Tibial artery (tissue), 4 donors: ENCODE data around the gene UQCR10.

Source experiments
- DNase-seq, 2 donors: peaks; one replicate each; pipeline ENCODE4 v3.0.0-alpha.2; 2019
- H3K27ac ChIP-seq, 2 donors: fragments of 200-600 bp; sonication (generic) in 1 of 2; 1 replicate in 1 of 2; 2 replicates in 1 of 2; pipeline ENCODE4 v1.5.1; 2018 to 2019; ENCODE audit warnings: mild to moderate bottlenecking in 1 of 2
- H3K27me3 ChIP-seq, 2 donors: fragments of 200-600 bp; sonication (generic) in 1 of 2; one replicate each; pipeline versions ENCODE4 v1.5.1 to v1.6.0; 2016 to 2019
- H3K36me3 ChIP-seq, 3 donors: fragments of 200-600 bp; sonication (generic) in 2 of 3; one replicate each; pipeline ENCODE4 v1.5.1; 2016 to 2019; ENCODE audit warnings: mild to moderate bottlenecking in 2 of 3
- H3K4me1 ChIP-seq, 4 donors: fragments of 200-600 bp; sonication (generic) in 2 of 4; 1 replicate in 3 of 4; 2 replicates in 1 of 4; pipeline ENCODE4 v1.5.1; 2016 to 2019
- H3K4me3 ChIP-seq, 2 donors: fragments of 200-600 bp; sonication (generic) in 1 of 2; 1 replicate in 1 of 2; 2 replicates in 1 of 2; pipeline ENCODE4 v1.5.1; 2018 to 2019; ENCODE audit warnings: mild to moderate bottlenecking in 2 of 2
- H3K9me3 ChIP-seq, 3 donors: fragments of 200-600 bp; sonication (generic) in 1 of 3; one replicate each; pipeline ENCODE4 v1.5.1; 2016 to 2019
- intact Hi-C: fragments of 100-400 bp; cut with DNase I; formaldehyde crosslinking; loops from one replicate; pipeline ENCODE4 v1.15.0; 2023; ENCODE audit warnings: low total_unique reads
- TF ChIP-seq, protein P1 (sequence below), 2 experiments: fragments of 200-600 bp in 1 of 2; fragments of 450-650 bp in 1 of 2; IDR thresholded peaks; one replicate each; pipeline ENCODE4 v1.5.1; 2017 to 2019; ENCODE audit warnings: antibody characterized with exemption in 2 of 2, mild to moderate bottlenecking in 1 of 2, moderate library complexity in 1 of 2

Gene UQCR10

GRCh38 chr22:29737251-29738117 lies 29.7 kb upstream of the UQCR10 start:
- intact Hi-C loops: no loop called here
- no peak for DNase-seq
- H3K27ac ChIP-seq: no peak overlapping the region
- H3K27me3 ChIP-seq: no peaks in the 10 kb centered on the region
- H3K4me3 ChIP-seq: no peak overlapping the region
- no peaks in the 10 kb centered on the region for H3K4me1 ChIP-seq
- H3K36me3 ChIP-seq: peaks cover 5 to 91% (median 55%) of the 10 kb centered on the region in 3 donors
- H3K9me3 ChIP-seq: no peaks in the 10 kb centered on the region
- TF ChIP-seq, protein P1, sequence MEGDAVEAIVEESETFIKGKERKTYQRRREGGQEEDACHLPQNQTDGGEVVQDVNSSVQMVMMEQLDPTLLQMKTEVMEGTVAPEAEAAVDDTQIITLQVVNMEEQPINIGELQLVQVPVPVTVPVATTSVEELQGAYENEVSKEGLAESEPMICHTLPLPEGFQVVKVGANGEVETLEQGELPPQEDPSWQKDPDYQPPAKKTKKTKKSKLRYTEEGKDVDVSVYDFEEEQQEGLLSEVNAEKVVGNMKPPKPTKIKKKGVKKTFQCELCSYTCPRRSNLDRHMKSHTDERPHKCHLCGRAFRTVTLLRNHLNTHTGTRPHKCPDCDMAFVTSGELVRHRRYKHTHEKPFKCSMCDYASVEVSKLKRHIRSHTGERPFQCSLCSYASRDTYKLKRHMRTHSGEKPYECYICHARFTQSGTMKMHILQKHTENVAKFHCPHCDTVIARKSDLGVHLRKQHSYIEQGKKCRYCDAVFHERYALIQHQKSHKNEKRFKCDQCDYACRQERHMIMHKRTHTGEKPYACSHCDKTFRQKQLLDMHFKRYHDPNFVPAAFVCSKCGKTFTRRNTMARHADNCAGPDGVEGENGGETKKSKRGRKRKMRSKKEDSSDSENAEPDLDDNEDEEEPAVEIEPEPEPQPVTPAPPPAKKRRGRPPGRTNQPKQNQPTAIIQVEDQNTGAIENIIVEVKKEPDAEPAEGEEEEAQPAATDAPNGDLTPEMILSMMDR (IDR thresholded peaks at IDR 0.05): no peak

GRCh38 chr22:29738118-29738815 lies 28.9 kb upstream of the UQCR10 start:
- Histone ChIP-seq H3K9me3 (no peaks in the 10 kb centered on the region), H3K4me3 (no peak overlapping the region), H3K27ac (no peak overlapping the region), H3K4me1 (no peaks in the 10 kb centered on the region), H3K36me3 (peaks cover 8 to 92% (median 53%) of the 10 kb centered on the region in 3 donors), H3K27me3 (no peaks in the 10 kb centered on the region)
- intact Hi-C loops: no loop called here
- DNase-seq: no peak
- TF ChIP-seq, protein P1 (IDR thresholded peaks at IDR 0.05): no peak

DNA sequence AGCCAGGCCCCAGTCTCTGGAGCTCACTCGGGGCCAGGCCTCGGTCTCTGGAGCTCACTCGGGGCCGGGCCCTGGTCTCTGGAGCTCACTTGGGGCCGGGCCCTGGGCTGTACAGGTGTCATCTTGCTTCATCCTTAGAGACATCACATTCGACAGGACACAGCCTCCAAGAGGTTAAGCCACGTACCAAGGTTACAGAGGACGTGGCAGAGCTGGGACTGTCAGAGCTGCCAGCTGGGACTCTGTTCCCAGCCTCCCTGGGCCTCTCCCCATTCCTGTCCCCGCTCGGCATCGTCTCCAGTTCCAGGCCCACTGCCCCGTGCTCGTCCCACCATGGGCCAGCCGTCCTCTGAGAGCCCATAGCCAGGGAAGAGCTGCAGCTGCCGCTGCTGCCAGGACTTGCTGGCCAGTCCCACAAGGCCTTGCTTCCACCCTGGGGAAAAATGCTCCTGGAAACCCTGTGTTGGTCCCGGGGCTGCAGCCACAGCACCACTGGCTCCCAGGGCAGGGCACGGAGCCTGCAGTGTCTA lies 27.8 kb upstream of the UQCR10 start:
- peaks cover 8 to 93% (median 43%) of the 10 kb centered on the region in 3 donors for H3K36me3 ChIP-seq
- TF ChIP-seq, protein P1 (IDR thresholded peaks at IDR 0.05): no peak
- no peaks in the 10 kb centered on the region for H3K9me3 ChIP-seq
- H3K4me3 ChIP-seq: no peak overlapping the region
- no peak for DNase-seq
- intact Hi-C loops: no loop called here
- H3K27ac ChIP-seq: no peak overlapping the region
- no peaks in the 10 kb centered on the region for H3K27me3 ChIP-seq
- no peaks in the 10 kb centered on the region for H3K4me1 ChIP-seq

GRCh38 chr22:29740216-29740615 lies 27.0 kb upstream of the UQCR10 start:
- intact Hi-C loops: no loop called here
- no peaks in the 10 kb centered on the region for H3K4me1 ChIP-seq
- no peak overlapping the region for H3K4me3 ChIP-seq
- H3K27me3 ChIP-seq: no peaks in the 10 kb centered on the region
- DNase-seq: no peak
- TF ChIP-seq, protein P1 (IDR thresholded peaks at IDR 0.05): no peak
- no peaks in the 10 kb centered on the region for H3K9me3 ChIP-seq
- H3K36me3 ChIP-seq: peaks cover 8 to 93% (median 38%) of the 10 kb centered on the region in 3 donors
- H3K27ac ChIP-seq: no peak overlapping the region

DNA sequence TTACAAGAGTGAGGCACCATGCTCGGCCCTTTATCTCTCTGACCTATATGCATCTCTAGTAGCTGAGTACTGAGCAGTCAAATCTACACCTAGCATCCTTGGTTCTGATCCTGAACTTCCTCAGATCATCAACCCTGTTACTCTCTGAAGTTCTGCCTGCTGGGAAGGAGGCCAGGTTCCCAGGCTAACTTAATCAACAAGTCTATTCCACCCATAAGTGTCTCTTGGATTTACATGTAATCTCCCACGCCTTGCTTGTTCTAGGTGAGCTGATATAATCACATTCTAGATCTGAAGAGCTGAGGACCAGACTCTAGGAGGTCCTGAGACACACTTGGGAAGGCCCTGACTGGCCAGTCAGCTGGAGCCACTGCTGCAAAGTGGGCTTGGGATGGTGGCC lies 25.2 kb upstream of the UQCR10 start:
- Histone ChIP-seq H3K36me3 (peaks cover 8 to 98% (median 45%) of the 10 kb centered on the region in 3 donors), H3K4me1 (no peaks in the 10 kb centered on the region), H3K9me3 (no peaks in the 10 kb centered on the region), H3K4me3 (no peak overlapping the region), H3K27me3 (no peaks in the 10 kb centered on the region), H3K27ac (no peak overlapping the region)
- no peak for DNase-seq
- TF ChIP-seq, protein P1 (IDR thresholded peaks at IDR 0.05): no peak
- intact Hi-C loops: no loop called here
